IMR-90 (cell line): ENCODE results near the gene CEP57L1. TPM values are rescaled to one million over a fixed set of nuclear protein-coding genes. Genes with fewer than 3 reads are reported as not detected.
A peak's percentile ranks its signal among the peaks of the same experiment; 100 is the strongest.

Experiments used
- ATAC-seq: fragments of 200-7000 bp; cut with Tn5 transposase; 2 replicates; pipeline ENCODE4 v1.9.1; 2020; ENCODE audit warnings: low read depth, mild to moderate bottlenecking, moderate library complexity
- BruUV-seq: library from RNA; stranded (reverse); fragments of 400-500 nt; replicated peaks from 2 replicates; lab custom pipeline; 2021; lab: Mats Ljungman, UMichigan
- CTCF ChIA-PET: fragments of 300-600 bp; formaldehyde crosslinking; extraction: SDS; loops from one replicate; lab custom pipeline; 2021; ENCODE audit warnings: antibody characterized with exemption; lab: Yijun Ruan, JAX
- POLR2A ChIA-PET: fragments of 300-600 bp; sonication (Branson Sonifier 250); formaldehyde crosslinking; loops from one replicate; lab custom pipeline; 2022; ENCODE audit warnings: antibody characterized with exemption; ENCODE audit not compliant: unreplicated experiment; lab: Charles Lee
- DNase-seq: peaks from one replicate; pipeline ENCODE4 v3.0.0; 2013
- H2AFZ ChIP-seq: replicated peaks from 2 replicates; pipeline ENCODE3; 2013; ENCODE audit warnings: low read length, mild to moderate bottlenecking; ENCODE audit not compliant: poor library complexity
- H2AK5ac ChIP-seq: 2 replicates; pipeline ENCODE4 v1.6.1; 2013; ENCODE audit warnings: low read depth, low read length, inconsistent platforms
- H2AK9ac ChIP-seq: replicated peaks from 2 replicates; pipeline ENCODE3; 2013; ENCODE audit warnings: mild to moderate bottlenecking, low read depth, low read length, moderate library complexity; ENCODE audit not compliant: poor library complexity
- H2BK120ac ChIP-seq: 2 replicates; pipeline ENCODE4 v1.6.1; 2013; ENCODE audit warnings: low read depth, low read length, inconsistent platforms
- H2BK15ac ChIP-seq: 3 replicates; pipeline ENCODE4 v1.6.1; 2013; ENCODE audit warnings: low read depth, low read length, inconsistent platforms
- H2BK20ac ChIP-seq: 2 replicates; pipeline ENCODE4 v1.6.1; 2013; ENCODE audit warnings: low read depth, mild to moderate bottlenecking, inconsistent platforms, low read length, moderate library complexity
- H2BK5ac ChIP-seq: 2 replicates; pipeline ENCODE4 v1.6.1; 2013; ENCODE audit warnings: mild to moderate bottlenecking, low read depth, low read length, inconsistent platforms; ENCODE audit not compliant: poor library complexity, severe bottlenecking
- H3K14ac ChIP-seq: replicated peaks from 2 replicates; pipeline ENCODE4 v1.6.1; 2013; ENCODE audit warnings: low read depth, low read length, inconsistent platforms
- H3K18ac ChIP-seq: 2 replicates; pipeline ENCODE4 v1.6.1; 2013; ENCODE audit warnings: low read depth, low read length, control low read depth
- H3K23ac ChIP-seq: 2 replicates; pipeline ENCODE4 v1.6.1; 2013; ENCODE audit warnings: low read depth, low read length, inconsistent platforms
- H3K27ac ChIP-seq: 2 replicates; pipeline ENCODE4 v1.5.1; 2013; ENCODE audit warnings: mild to moderate bottlenecking, control low read depth, low read length; ENCODE audit not compliant: insufficient read depth
- H3K27me3 ChIP-seq: 2 replicates; pipeline ENCODE4 v1.6.1; 2013; ENCODE audit warnings: low read length; ENCODE audit not compliant: control insufficient read depth, insufficient read depth
- H3K36me3 ChIP-seq: 2 replicates; pipeline ENCODE4 v1.6.1; 2013; ENCODE audit warnings: low read length, mixed read lengths; ENCODE audit not compliant: control insufficient read depth, insufficient read depth
- H3K4ac ChIP-seq: 2 replicates; pipeline ENCODE4 v1.6.1; 2013; ENCODE audit warnings: low read depth, low read length, inconsistent platforms
- H3K4me1 ChIP-seq: 2 replicates; pipeline ENCODE4 v1.6.1; 2013; ENCODE audit warnings: low read length, mixed read lengths; ENCODE audit not compliant: control insufficient read depth, insufficient read depth
- H3K4me2 ChIP-seq: 2 replicates; pipeline ENCODE4 v1.6.1; 2013; ENCODE audit warnings: low read depth, mild to moderate bottlenecking, control low read depth, low read length, moderate library complexity
- H3K4me3 ChIP-seq: 2 replicates; pipeline ENCODE4 v1.5.1; 2013; ENCODE audit warnings: low read depth, mild to moderate bottlenecking, control low read depth, low read length, moderate library complexity; ENCODE audit not compliant: insufficient read depth
- H3K56ac ChIP-seq: 2 replicates; pipeline ENCODE4 v1.6.1; 2013; ENCODE audit warnings: low read length, inconsistent platforms; ENCODE audit not compliant: insufficient read depth; ENCODE audit errors: extremely low read depth
- H3K79me1 ChIP-seq, 2 experiments: 2 replicates each; pipeline ENCODE4 v1.6.1; 2013; ENCODE audit warnings: low read length in 2 of 2, inconsistent platforms in 1 of 2, low read depth in 1 of 2
- H3K9ac ChIP-seq: 2 replicates; pipeline ENCODE4 v1.6.1; 2013; ENCODE audit warnings: low read depth, low read length, control low read depth
- H3K9me1 ChIP-seq: 2 replicates; pipeline ENCODE4 v1.6.1; 2013; ENCODE audit warnings: low read length, inconsistent platforms; ENCODE audit not compliant: insufficient read depth
- H3K9me3 ChIP-seq: 2 replicates; pipeline ENCODE4 v1.6.1; 2013; ENCODE audit warnings: low read length; ENCODE audit not compliant: control insufficient read depth, insufficient read depth
- H4K20me1 ChIP-seq: 2 replicates; pipeline ENCODE4 v1.6.1; 2013; ENCODE audit warnings: low read length, inconsistent platforms; ENCODE audit not compliant: insufficient read depth
- H4K5ac ChIP-seq: 2 replicates; pipeline ENCODE4 v1.6.1; 2013; ENCODE audit warnings: mild to moderate bottlenecking, low read depth, low read length, control low read depth
- H4K8ac ChIP-seq, 2 experiments: 2 replicates each; pipeline ENCODE4 v1.6.1; 2013; ENCODE audit warnings: low read depth in 2 of 2, low read length in 2 of 2, control low read depth in 1 of 2, inconsistent platforms in 1 of 2
- H4K91ac ChIP-seq: 2 replicates; pipeline ENCODE4 v1.6.1; 2013; ENCODE audit warnings: low read depth, low read length, inconsistent platforms; ENCODE audit not compliant: insufficient read depth
- MAFK ChIP-seq: IDR thresholded peaks from 2 replicates; pipeline ENCODE4 v1.6.1; 2012; ENCODE audit warnings: low read depth, low read length, improper control_type of control experiment
- MXI1 ChIP-seq: IDR thresholded peaks from 2 replicates; pipeline ENCODE4 v1.6.1; 2012; ENCODE audit warnings: low read depth, mild to moderate bottlenecking, low read length, moderate library complexity, borderline replicate concordance
- NFE2L2 ChIP-seq: fragments of 150-350 bp; IDR thresholded peaks from 2 replicates; pipeline ENCODE4 v1.6.1; 2016; ENCODE audit warnings: low read depth, mild to moderate bottlenecking, low read length
- RAD21 ChIP-seq: IDR thresholded peaks from 2 replicates; pipeline ENCODE4 v1.6.1; 2012; ENCODE audit warnings: low read length, improper control_type of control experiment
- WGBS, 2 experiments: methylation state at CpG; one replicate each; pipeline versions ENCODE4 v1.1.5 to v1.1.7; 2013; ENCODE audit warnings: missing lambda C conversion rate in 2 of 2; ENCODE audit not compliant: insufficient read length in 1 of 2; ENCODE audit errors: extremely low coverage in 2 of 2; 5-methylcytosine and 5-hydroxymethylcytosine counted together
- dilution Hi-C: fragments of 300-500 bp; cut with HindIII; formaldehyde crosslinking; loops from one replicate; pipeline ENCODE4 v1.14.3; 2018; ENCODE audit warnings: low sequenced_read_pairs; ENCODE audit not compliant: unreplicated experiment
- in situ Hi-C: fragments of 300-500 bp; cut with MboI; formaldehyde crosslinking; loops from 3 replicates; pipeline ENCODE4 v1.14.3; 2019; ENCODE audit warnings: low sequenced_read_pairs, inconsistent platforms, mixed read lengths
- intact Hi-C: fragments of 100-400 bp; cut with micrococcal nuclease; formaldehyde crosslinking; loops from 2 replicates; pipeline ENCODE4 v1.10.0; 2022
- polyA plus RNA-seq, 3 experiments: library from polyadenylated mRNA; depleted of rRNA; stranded (reverse); fragments of >200 nt; gene quantifications; 2 replicates each; pipeline ENCODE4 v1.2.3, GENCODE V29; 2012; ENCODE audit warnings: low replicate concordance in 1 of 3
- total RNA-seq: library from RNA; depleted of rRNA; stranded (reverse); fragments of >200 nt; gene quantifications from 2 replicates; pipeline ENCODE4 v1.2.3, GENCODE V29; 2012

Gene CEP57L1
- total and polyA plus RNA-seq, 2 of the 4 experiments (the other 2 are of a cell fraction): 10.3 to 21.9 TPM

- no TSS peak for BruUV-seq
- H3K4me2 ChIP-seq: no peak overlapping the region
- no CpG with 5 or more reads among the region's 2 CpGs for WGBS, 2 experiments
- no peak overlapping the region for H2BK5ac ChIP-seq
- H2AFZ ChIP-seq: no peak overlapping the region
- no peaks in the 10 kb centered on the region for H3K27me3 ChIP-seq
- TF ChIP-seq MAFK (peak; percentile 43; the same call in 1 of the 2 replicates), MXI1 (no peak), NFE2L2 (no peak), RAD21 (no peak)
- no peaks in the 10 kb centered on the region for H3K36me3 ChIP-seq
- no peak overlapping the region for H2BK15ac ChIP-seq
- no peaks in the 10 kb centered on the region for H3K9me1 ChIP-seq
- H4K20me1 ChIP-seq: no peaks in the 10 kb centered on the region
- H3K4me3 ChIP-seq: no peak overlapping the region
- dilution Hi-C loops: no loop called here
- H4K91ac ChIP-seq: no peak overlapping the region
- 0 out of 2 replicates have a peak, but pooled peaks cover 2% of the 10 kb centered on the region for H3K4me1 ChIP-seq
- POLR2A ChIA-PET: interaction anchor here (0.6 kb wide), 1 partner anchor 521 kb away, joined by 3 read pairs; no protein-coding TSS in a partner anchor
- H3K4ac ChIP-seq: no peak overlapping the region
- no peak overlapping the region for H2BK120ac ChIP-seq
- DNase-seq: no peak
- in situ Hi-C loops: no loop called here
- no peak overlapping the region for H2AK9ac ChIP-seq
- H3K9me3 ChIP-seq: no peaks in the 10 kb centered on the region
- no peak overlapping the region for H3K23ac ChIP-seq
- H2AK5ac ChIP-seq: no peak overlapping the region
- intact Hi-C loops: no loop called here
- H3K9ac ChIP-seq: no peak overlapping the region
- no peak overlapping the region for H2BK20ac ChIP-seq
- H3K18ac ChIP-seq: no peak overlapping the region
- H4K5ac ChIP-seq: no peak overlapping the region
- H3K14ac ChIP-seq: no peak overlapping the region
- H3K56ac ChIP-seq: no peak overlapping the region
- no peak overlapping the region for H4K8ac ChIP-seq
- CTCF ChIA-PET: no interaction called here
- no peak overlapping the region for H3K27ac ChIP-seq
- no peak for ATAC-seq
- peaks cover 11 to 24% of the 10 kb centered on the region in 2 experiments; a peak in 3 of 4 replicates for H3K79me1 ChIP-seq
These were observed 28.9 kb downstream of the CEP57L1 start for GRCh38 chr6:109124219-109124618.
